IMR-90 (cell line): ENCODE data around the gene CHAC1. TPM values are rescaled to one million over a fixed set of nuclear protein-coding genes. Genes with fewer than 3 reads are reported as not detected.

Experiments
- ATAC-seq: fragments of 200-7000 bp; cut with Tn5 transposase; 2 replicates; pipeline ENCODE4 v1.9.1; 2020; ENCODE audit warnings: low read depth, mild to moderate bottlenecking, moderate library complexity
- BruUV-seq: library from RNA; stranded (reverse); fragments of 400-500 nt; replicated peaks from 2 replicates; lab custom pipeline; 2021; lab: Mats Ljungman, UMichigan
- CTCF ChIA-PET: fragments of 300-600 bp; formaldehyde crosslinking; extraction: SDS; loops from one replicate; lab custom pipeline; 2021; ENCODE audit warnings: antibody characterized with exemption; lab: Yijun Ruan, JAX
- POLR2A ChIA-PET: fragments of 300-600 bp; sonication (Branson Sonifier 250); formaldehyde crosslinking; loops from one replicate; lab custom pipeline; 2022; ENCODE audit warnings: antibody characterized with exemption; ENCODE audit not compliant: unreplicated experiment; lab: Charles Lee
- DNase-seq: peaks from one replicate; pipeline ENCODE4 v3.0.0; 2013
- H2AFZ ChIP-seq: replicated peaks from 2 replicates; pipeline ENCODE3; 2013; ENCODE audit warnings: low read length, mild to moderate bottlenecking; ENCODE audit not compliant: poor library complexity
- H2AK5ac ChIP-seq: 2 replicates; pipeline ENCODE4 v1.6.1; 2013; ENCODE audit warnings: low read depth, low read length, inconsistent platforms
- H2AK9ac ChIP-seq: replicated peaks from 2 replicates; pipeline ENCODE3; 2013; ENCODE audit warnings: mild to moderate bottlenecking, low read depth, low read length, moderate library complexity; ENCODE audit not compliant: poor library complexity
- H2BK120ac ChIP-seq: 2 replicates; pipeline ENCODE4 v1.6.1; 2013; ENCODE audit warnings: low read depth, low read length, inconsistent platforms
- H2BK15ac ChIP-seq: 3 replicates; pipeline ENCODE4 v1.6.1; 2013; ENCODE audit warnings: low read depth, low read length, inconsistent platforms
- H2BK20ac ChIP-seq: 2 replicates; pipeline ENCODE4 v1.6.1; 2013; ENCODE audit warnings: low read depth, mild to moderate bottlenecking, inconsistent platforms, low read length, moderate library complexity
- H2BK5ac ChIP-seq: 2 replicates; pipeline ENCODE4 v1.6.1; 2013; ENCODE audit warnings: mild to moderate bottlenecking, low read depth, low read length, inconsistent platforms; ENCODE audit not compliant: poor library complexity, severe bottlenecking
- H3K14ac ChIP-seq: replicated peaks from 2 replicates; pipeline ENCODE4 v1.6.1; 2013; ENCODE audit warnings: low read depth, low read length, inconsistent platforms
- H3K18ac ChIP-seq: 2 replicates; pipeline ENCODE4 v1.6.1; 2013; ENCODE audit warnings: low read depth, low read length, control low read depth
- H3K23ac ChIP-seq: 2 replicates; pipeline ENCODE4 v1.6.1; 2013; ENCODE audit warnings: low read depth, low read length, inconsistent platforms
- H3K27ac ChIP-seq: 2 replicates; pipeline ENCODE4 v1.5.1; 2013; ENCODE audit warnings: mild to moderate bottlenecking, control low read depth, low read length; ENCODE audit not compliant: insufficient read depth
- H3K27me3 ChIP-seq: 2 replicates; pipeline ENCODE4 v1.6.1; 2013; ENCODE audit warnings: low read length; ENCODE audit not compliant: control insufficient read depth, insufficient read depth
- H3K36me3 ChIP-seq: 2 replicates; pipeline ENCODE4 v1.6.1; 2013; ENCODE audit warnings: low read length, mixed read lengths; ENCODE audit not compliant: control insufficient read depth, insufficient read depth
- H3K4ac ChIP-seq: 2 replicates; pipeline ENCODE4 v1.6.1; 2013; ENCODE audit warnings: low read depth, low read length, inconsistent platforms
- H3K4me1 ChIP-seq: 2 replicates; pipeline ENCODE4 v1.6.1; 2013; ENCODE audit warnings: low read length, mixed read lengths; ENCODE audit not compliant: control insufficient read depth, insufficient read depth
- H3K4me2 ChIP-seq: 2 replicates; pipeline ENCODE4 v1.6.1; 2013; ENCODE audit warnings: low read depth, mild to moderate bottlenecking, control low read depth, low read length, moderate library complexity
- H3K4me3 ChIP-seq: 2 replicates; pipeline ENCODE4 v1.5.1; 2013; ENCODE audit warnings: low read depth, mild to moderate bottlenecking, control low read depth, low read length, moderate library complexity; ENCODE audit not compliant: insufficient read depth
- H3K56ac ChIP-seq: 2 replicates; pipeline ENCODE4 v1.6.1; 2013; ENCODE audit warnings: low read length, inconsistent platforms; ENCODE audit not compliant: insufficient read depth; ENCODE audit errors: extremely low read depth
- H3K79me1 ChIP-seq, 2 experiments: 2 replicates each; pipeline ENCODE4 v1.6.1; 2013; ENCODE audit warnings: low read length in 2 of 2, inconsistent platforms in 1 of 2, low read depth in 1 of 2
- H3K9ac ChIP-seq: 2 replicates; pipeline ENCODE4 v1.6.1; 2013; ENCODE audit warnings: low read depth, low read length, control low read depth
- H3K9me1 ChIP-seq: 2 replicates; pipeline ENCODE4 v1.6.1; 2013; ENCODE audit warnings: low read length, inconsistent platforms; ENCODE audit not compliant: insufficient read depth
- H3K9me3 ChIP-seq: 2 replicates; pipeline ENCODE4 v1.6.1; 2013; ENCODE audit warnings: low read length; ENCODE audit not compliant: control insufficient read depth, insufficient read depth
- H4K20me1 ChIP-seq: 2 replicates; pipeline ENCODE4 v1.6.1; 2013; ENCODE audit warnings: low read length, inconsistent platforms; ENCODE audit not compliant: insufficient read depth
- H4K5ac ChIP-seq: 2 replicates; pipeline ENCODE4 v1.6.1; 2013; ENCODE audit warnings: mild to moderate bottlenecking, low read depth, low read length, control low read depth
- H4K8ac ChIP-seq, 2 experiments: 2 replicates each; pipeline ENCODE4 v1.6.1; 2013; ENCODE audit warnings: low read depth in 2 of 2, low read length in 2 of 2, control low read depth in 1 of 2, inconsistent platforms in 1 of 2
- H4K91ac ChIP-seq: 2 replicates; pipeline ENCODE4 v1.6.1; 2013; ENCODE audit warnings: low read depth, low read length, inconsistent platforms; ENCODE audit not compliant: insufficient read depth
- BHLHE40 ChIP-seq: fragments of 150-350 bp; IDR thresholded peaks from 2 replicates; pipeline ENCODE4 v1.6.1; 2016; ENCODE audit warnings: mild to moderate bottlenecking, low read depth, low read length
- CEBPB ChIP-seq: IDR thresholded peaks from 2 replicates; pipeline ENCODE4 v1.6.1; 2012; ENCODE audit warnings: low read depth, low read length, improper control_type of control experiment
- CHD1 ChIP-seq: IDR thresholded peaks from 2 replicates; pipeline ENCODE4 v1.6.1; 2012; ENCODE audit warnings: low read depth, low read length, improper control_type of control experiment
- CTCF ChIP-seq: conservative IDR thresholded peaks from 2 replicates; pipeline ENCODE4 v1.5.1; 2012; ENCODE audit warnings: mild to moderate bottlenecking, low read depth, low read length, improper control_type of control experiment
- ELK1 ChIP-seq: fragments of 150-350 bp; IDR thresholded peaks from 2 replicates; pipeline ENCODE4 v1.6.1; 2016; ENCODE audit warnings: low read depth, mild to moderate bottlenecking, low read length, moderate library complexity, borderline replicate concordance
- FOS ChIP-seq: fragments of 150-350 bp; IDR thresholded peaks from 2 replicates; pipeline ENCODE4 v1.6.1; 2016; ENCODE audit warnings: low read depth, low read length
- MAFK ChIP-seq: IDR thresholded peaks from 2 replicates; pipeline ENCODE4 v1.6.1; 2012; ENCODE audit warnings: low read depth, low read length, improper control_type of control experiment
- MAZ ChIP-seq: IDR thresholded peaks from 2 replicates; pipeline ENCODE4 v1.6.1; 2012; ENCODE audit warnings: low read depth, mild to moderate bottlenecking, low read length, improper control_type of control experiment, moderate library complexity, borderline replicate concordance
- MXI1 ChIP-seq: IDR thresholded peaks from 2 replicates; pipeline ENCODE4 v1.6.1; 2012; ENCODE audit warnings: low read depth, mild to moderate bottlenecking, low read length, moderate library complexity, borderline replicate concordance
- NFE2L2 ChIP-seq: fragments of 150-350 bp; IDR thresholded peaks from 2 replicates; pipeline ENCODE4 v1.6.1; 2016; ENCODE audit warnings: low read depth, mild to moderate bottlenecking, low read length
- POLR2A ChIP-seq: IDR thresholded peaks from 2 replicates; pipeline ENCODE4 v1.6.1; 2012; ENCODE audit warnings: mild to moderate bottlenecking, low read depth, low read length
- RAD21 ChIP-seq: IDR thresholded peaks from 2 replicates; pipeline ENCODE4 v1.6.1; 2012; ENCODE audit warnings: low read length, improper control_type of control experiment
- RCOR1 ChIP-seq: IDR thresholded peaks from 2 replicates; pipeline ENCODE4 v1.6.1; 2012; ENCODE audit warnings: mild to moderate bottlenecking, low read length, improper control_type of control experiment; ENCODE audit not compliant: insufficient replicate concordance
- RFX5 ChIP-seq: IDR thresholded peaks from 2 replicates; pipeline ENCODE4 v1.8.0; 2012; ENCODE audit warnings: low read depth, mild to moderate bottlenecking, low read length, moderate library complexity
- USF2 ChIP-seq: fragments of 150-350 bp; IDR thresholded peaks from 2 replicates; pipeline ENCODE4 v1.6.1; 2017; ENCODE audit warnings: mild to moderate bottlenecking, antibody characterized with exemption, low read length, low read depth
- WGBS, 2 experiments: methylation state at CpG; one replicate each; pipeline versions ENCODE4 v1.1.5 to v1.1.7; 2013; ENCODE audit warnings: missing lambda C conversion rate in 2 of 2; ENCODE audit not compliant: insufficient read length in 1 of 2; ENCODE audit errors: extremely low coverage in 2 of 2; 5-methylcytosine and 5-hydroxymethylcytosine counted together
- dilution Hi-C: fragments of 300-500 bp; cut with HindIII; formaldehyde crosslinking; loops from one replicate; pipeline ENCODE4 v1.14.3; 2018; ENCODE audit warnings: low sequenced_read_pairs; ENCODE audit not compliant: unreplicated experiment
- in situ Hi-C: fragments of 300-500 bp; cut with MboI; formaldehyde crosslinking; loops from 3 replicates; pipeline ENCODE4 v1.14.3; 2019; ENCODE audit warnings: low sequenced_read_pairs, inconsistent platforms, mixed read lengths
- intact Hi-C: fragments of 100-400 bp; cut with micrococcal nuclease; formaldehyde crosslinking; loops from 2 replicates; pipeline ENCODE4 v1.10.0; 2022
- polyA plus RNA-seq, 3 experiments: library from polyadenylated mRNA; depleted of rRNA; stranded (reverse); fragments of >200 nt; gene quantifications; 2 replicates each; pipeline ENCODE4 v1.2.3, GENCODE V29; 2012; ENCODE audit warnings: low replicate concordance in 1 of 3
- total RNA-seq: library from RNA; depleted of rRNA; stranded (reverse); fragments of >200 nt; gene quantifications from 2 replicates; pipeline ENCODE4 v1.2.3, GENCODE V29; 2012

Gene CHAC1
- total and polyA plus RNA-seq, 2 of the 4 experiments (the other 2 are of a cell fraction) = 51.3 to 77.8 TPM

- H3K9me1 ChIP-seq = peaks cover 28% of the 10 kb centered on the region
- peak overlapping the region; percentile 82; the same call in 1 of the 2 replicates for H3K14ac ChIP-seq
- peaks cover 55% of the 10 kb centered on the region for H4K20me1 ChIP-seq
- no peak overlapping the region for H3K4me2 ChIP-seq
- POLR2A ChIA-PET = interaction anchor here (1.3 kb wide), 1 partner anchor 62 kb away, joined by 3 read pairs; no protein-coding TSS in a partner anchor
- WGBS, 2 experiments = 83% methylated on average over 2 of the region's 9 CpGs; no CpG with 5 or more reads in 1 of the 2 experiments
- H3K4ac ChIP-seq = peak overlapping the region; percentile 50; the same call in 1 of the 2 replicates
- BruUV-seq = no TSS peak
- peak overlapping the region in 1 of 2 experiments; percentile 62; a peak in 2 of 4 replicates for H4K8ac ChIP-seq
- no peaks in the 10 kb centered on the region for H3K9me3 ChIP-seq
- ATAC-seq = no peak
- H4K91ac ChIP-seq = no peak overlapping the region
- no peak overlapping the region for H2BK20ac ChIP-seq
- H3K79me1 ChIP-seq = peaks cover 15 to 51% of the 10 kb centered on the region in 2 experiments
- H3K4me3 ChIP-seq = no peak overlapping the region
- dilution Hi-C loops (no loop called here), intact Hi-C loops (no loop called here), in situ Hi-C loops (no loop called here)
- DNase-seq = no peak
- no peaks in the 10 kb centered on the region for H3K27me3 ChIP-seq
- no peak overlapping the region for H2BK15ac ChIP-seq
- H3K9ac ChIP-seq = no peak overlapping the region
- TF ChIP-seq FOS = no peak
- TF ChIP-seq ELK1 = no peak
- no peak for TF ChIP-seq RFX5
- TF ChIP-seq RAD21 = no peak
- TF ChIP-seq MAFK = no peak
- no peak for TF ChIP-seq CEBPB
- TF ChIP-seq NFE2L2 = no peak
- TF ChIP-seq CTCF = no peak
- TF ChIP-seq POLR2A = no peak
- no peak for TF ChIP-seq MXI1
- no peak for TF ChIP-seq MAZ
- no peak for TF ChIP-seq CHD1
- TF ChIP-seq USF2 = no peak
- no peak for TF ChIP-seq RCOR1
- TF ChIP-seq BHLHE40 = no peak
- H3K56ac ChIP-seq = no peak overlapping the region
- H2BK5ac ChIP-seq = peak overlapping the region; percentile 51
- H2BK120ac ChIP-seq = no peak overlapping the region; the same call in 1 of the 2 replicates
- no peak overlapping the region for H4K5ac ChIP-seq
- peaks cover 28% of the 10 kb centered on the region for H3K36me3 ChIP-seq
- H3K18ac ChIP-seq = no peak overlapping the region
- CTCF ChIA-PET = interaction anchor here (1.9 kb wide), 1 partner anchor 61 kb away, joined by 4 read pairs; no protein-coding TSS in a partner anchor
- peak overlapping the region; percentile 68 for H2AK9ac ChIP-seq
- H3K27ac ChIP-seq = no peak overlapping the region
- peak overlapping the region; percentile 60 for H2AFZ ChIP-seq
- H3K23ac ChIP-seq = peak overlapping the region; percentile 7; the same call in 1 of the 2 replicates
- H3K4me1 ChIP-seq = peaks cover 26% of the 10 kb centered on the region
- H2AK5ac ChIP-seq = peak overlapping the region; percentile 62; the same call in 1 of the 2 replicates
These were observed 4.3 kb downstream of the CHAC1 start for GRCh38 chr15:40957581-40958051.
